Gastrocnemius medialis (tissue), 4 donors: ENCODE measurements around the gene WWP2.

Experiments
- CTCF ChIP-seq, 5 experiments: fragments of 450-650 bp in 3 of 5; fragments of 200-600 bp in 2 of 5; sonication (generic) in 2 of 5; IDR thresholded peaks in 4 of 5; conservative IDR thresholded peaks in 1 of 5; 1 replicate in 4 of 5; 2 replicates in 1 of 5; pipeline ENCODE4 v1.5.1; 2016 to 2019; ENCODE audit warnings: antibody characterized with exemption in 5 of 5, mild to moderate bottlenecking in 3 of 5, moderate library complexity in 3 of 5
- POLR2A ChIP-seq, 2 donors: fragments of 450-650 bp; IDR thresholded peaks; one replicate each; pipeline ENCODE4 v1.6.1; 2017; ENCODE audit warnings: antibody characterized with exemption in 2 of 2, mild to moderate bottlenecking in 2 of 2, moderate library complexity in 2 of 2

- TF ChIP-seq CTCF (IDR thresholded peaks at IDR 0.05 in 4 of 5, conservative IDR thresholded peaks at IDR 0.05 in 1 of 5) (no peak), POLR2A (IDR thresholded peaks at IDR 0.05) (no peak)
These were observed 59.7 kb downstream of the WWP2 start for GRCh38 chr16:69821844-69822173.
